AG08396 (cell line): ENCODE measurements around the gene CFAP54.
A peak's percentile ranks its signal among the peaks of the same experiment; 100 is the strongest.
"Not testable (repeated sequence)": the region's sequence is repeated elsewhere in the genome, so short reads cannot be mapped to it uniquely, and the experiment has no call there.

Experiments used
- DNase-seq: peaks from one replicate; pipeline ENCODE4 v3.0.0; 2012; ENCODE audit warnings: low spot score, mixed read lengths

CFAP54 gene

DNA sequence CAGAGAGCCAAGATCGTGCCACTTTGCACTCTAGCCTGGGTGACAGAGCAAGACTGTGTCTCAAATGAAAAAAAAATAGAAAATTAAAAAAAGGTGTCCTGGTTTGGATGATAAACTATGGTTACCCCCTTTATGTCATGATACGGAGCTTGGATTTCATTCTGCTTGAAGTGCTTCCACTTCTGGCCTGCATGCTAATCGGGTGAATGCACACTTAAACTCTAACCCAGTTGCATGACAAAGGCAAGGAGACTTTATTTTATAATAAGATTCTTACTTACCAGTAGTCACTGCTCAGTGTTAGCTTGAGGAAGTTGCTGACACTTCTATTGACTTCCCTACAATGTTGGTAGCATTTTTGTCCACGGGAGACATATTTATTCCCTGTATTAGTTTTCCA is 24.3 kb downstream of the CFAP54 start:
- DNase-seq, result no peak

DNA sequence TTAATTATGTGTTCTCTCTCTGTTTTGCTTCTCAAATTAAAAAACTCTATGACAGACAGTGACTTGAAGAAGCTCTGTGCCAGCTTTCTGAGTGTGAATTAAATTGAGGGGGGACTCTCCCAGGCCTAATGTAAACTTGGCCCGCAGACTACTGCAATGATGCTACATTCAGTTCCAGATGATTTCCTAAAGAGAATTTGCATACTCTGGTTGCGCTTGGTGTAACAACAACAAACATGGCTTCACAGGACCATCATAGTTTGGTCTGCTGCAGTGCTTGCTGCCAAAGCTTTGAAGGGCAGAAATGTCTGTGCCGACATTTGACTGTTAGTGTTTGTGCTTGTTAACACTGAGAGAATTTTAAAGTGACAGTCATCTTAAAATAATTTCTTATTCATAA is 25.0 kb downstream of the CFAP54 start:
- no peak for DNase-seq

DNA sequence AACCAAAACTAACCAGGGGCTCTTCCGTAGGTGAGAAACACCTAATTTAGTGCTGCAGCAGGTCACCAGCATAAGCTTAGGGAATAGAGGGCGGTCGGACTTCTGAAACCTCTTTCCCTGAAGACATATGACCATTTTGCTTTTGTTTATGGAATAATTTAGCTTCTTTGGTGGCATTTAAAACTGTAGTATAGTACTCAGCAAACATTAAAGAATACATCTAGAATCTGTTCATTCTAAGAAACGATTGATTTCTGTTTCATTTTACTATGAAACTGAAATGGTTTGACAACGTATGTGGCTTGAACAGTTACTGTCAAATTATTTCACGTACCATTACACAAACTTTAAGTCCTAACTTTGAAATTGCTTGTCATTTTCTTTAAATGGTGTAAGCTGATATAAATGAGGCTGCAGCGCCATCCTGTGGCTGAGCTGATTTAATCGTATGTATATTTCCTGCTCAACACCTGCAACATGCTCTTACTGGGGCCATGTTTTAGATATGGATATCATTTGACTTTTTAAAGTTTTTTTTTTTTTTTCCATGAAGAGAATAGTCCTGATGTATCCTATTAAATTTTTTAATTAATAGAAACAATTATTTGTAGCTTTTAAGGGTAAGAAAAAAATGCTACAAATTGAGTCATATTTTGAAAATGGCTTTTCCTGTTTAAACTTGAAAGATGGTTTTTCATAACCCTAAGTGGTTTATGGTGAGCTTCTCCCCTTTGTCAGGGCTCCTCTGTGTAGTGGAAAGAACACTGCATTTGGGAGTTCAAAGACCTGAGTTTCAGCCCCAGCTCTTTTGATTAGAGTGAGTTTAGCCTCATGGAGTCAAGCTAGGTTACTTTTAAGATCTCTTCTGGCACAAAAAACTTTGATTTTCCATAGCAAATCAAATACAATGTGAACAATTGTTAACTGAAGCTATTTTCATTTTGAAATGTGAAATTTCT is 27.4 kb downstream of the CFAP54 start:
- peak; percentile 35 for DNase-seq

DNA sequence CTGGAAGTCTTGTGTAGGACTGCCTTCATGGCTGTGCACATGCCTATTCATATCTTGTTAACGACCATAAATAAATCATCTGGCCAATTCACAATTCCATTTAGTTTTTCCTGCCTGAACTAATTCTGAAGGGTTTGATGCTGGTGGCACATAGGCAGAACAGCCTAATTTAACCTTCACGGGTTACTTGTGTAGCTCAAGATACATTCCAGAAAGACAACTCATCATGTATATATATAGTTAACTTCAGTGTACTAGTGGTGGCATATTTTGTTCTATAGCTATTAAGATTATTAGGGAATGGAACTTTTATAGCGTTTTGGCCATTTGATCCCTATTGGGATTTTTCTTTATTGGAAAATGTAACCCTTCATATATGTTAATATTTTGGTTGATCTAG is 31.4 kb downstream of the CFAP54 start:
- no peak for DNase-seq

DNA sequence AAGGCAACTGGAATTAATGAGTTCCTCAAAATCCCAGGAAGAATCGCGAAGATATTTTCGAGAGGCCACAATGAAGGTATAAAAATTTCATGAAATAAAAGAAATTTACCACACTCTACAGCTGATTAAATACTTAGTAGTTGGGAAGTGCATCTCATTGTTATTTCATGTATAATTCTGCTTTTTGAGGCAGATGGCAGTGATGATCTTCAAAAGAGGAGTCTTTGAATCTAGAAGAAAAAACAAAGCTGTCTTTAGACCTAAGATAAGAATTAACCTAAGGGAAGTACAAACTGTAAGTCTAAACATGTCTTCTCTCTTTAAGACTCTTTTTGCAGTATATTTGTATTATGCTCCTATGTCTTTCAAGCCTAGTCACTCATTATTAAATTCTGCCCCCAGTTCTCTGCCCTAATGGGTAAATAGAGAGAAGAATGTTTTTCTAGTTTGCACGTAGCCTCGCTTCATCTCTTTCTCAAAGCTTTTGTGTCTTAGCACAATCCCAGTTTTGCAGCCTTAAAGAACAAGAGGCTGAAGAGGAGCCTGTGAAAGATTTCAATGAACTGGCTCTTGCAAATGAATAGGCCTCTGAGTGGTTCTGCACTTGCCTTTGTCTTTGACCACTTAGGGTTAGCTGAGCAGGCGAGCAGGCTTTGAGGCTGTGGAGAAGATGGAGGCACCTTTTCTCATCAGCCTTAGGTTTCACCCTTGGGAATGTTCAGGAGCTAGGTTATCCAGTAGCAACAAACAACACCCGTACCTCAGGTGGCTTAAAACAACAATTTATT is 32.7 kb downstream of the CFAP54 start:
- no peak for DNase-seq

DNA sequence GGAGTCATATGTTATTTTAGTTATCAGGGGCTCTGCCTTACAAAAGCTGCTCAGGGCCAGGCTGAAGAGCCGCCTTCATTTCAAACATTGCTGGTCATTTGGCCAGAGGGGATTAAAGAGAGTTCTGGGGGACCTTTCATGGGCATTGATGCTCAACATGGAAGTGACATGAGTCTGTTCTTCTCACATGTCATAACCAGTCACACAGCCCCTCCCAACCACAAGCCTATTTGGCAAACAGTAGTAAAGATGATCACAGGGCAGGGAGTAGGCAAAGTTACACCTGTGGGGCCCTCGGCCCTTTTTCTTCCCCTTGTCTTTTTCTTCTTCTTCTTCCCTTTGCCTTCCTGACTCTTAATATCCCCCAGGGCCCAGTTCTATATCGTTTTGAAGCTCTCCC is 33.3 kb downstream of the CFAP54 start:
- no peak for DNase-seq

DNA sequence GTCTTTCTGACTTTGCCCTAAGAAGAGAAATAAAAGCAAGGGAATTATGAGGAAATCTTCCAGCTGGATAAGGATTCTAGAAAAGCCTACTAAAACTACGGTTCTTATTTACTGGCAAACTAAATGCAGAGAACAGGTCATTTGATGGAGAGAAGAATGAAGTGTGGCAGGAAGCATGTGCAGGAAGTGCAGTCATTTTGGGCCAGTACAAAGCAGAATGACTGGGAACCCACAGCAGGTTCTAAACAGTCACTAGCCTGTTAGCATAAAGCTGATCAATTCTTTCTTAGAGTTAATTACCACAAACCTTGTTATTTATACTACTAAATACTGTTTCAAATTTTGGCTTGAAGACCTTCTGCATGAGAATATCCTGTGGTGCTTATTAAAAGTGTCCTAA is 36.7 kb downstream of the CFAP54 start:
- DNase-seq, result no peak

DNA sequence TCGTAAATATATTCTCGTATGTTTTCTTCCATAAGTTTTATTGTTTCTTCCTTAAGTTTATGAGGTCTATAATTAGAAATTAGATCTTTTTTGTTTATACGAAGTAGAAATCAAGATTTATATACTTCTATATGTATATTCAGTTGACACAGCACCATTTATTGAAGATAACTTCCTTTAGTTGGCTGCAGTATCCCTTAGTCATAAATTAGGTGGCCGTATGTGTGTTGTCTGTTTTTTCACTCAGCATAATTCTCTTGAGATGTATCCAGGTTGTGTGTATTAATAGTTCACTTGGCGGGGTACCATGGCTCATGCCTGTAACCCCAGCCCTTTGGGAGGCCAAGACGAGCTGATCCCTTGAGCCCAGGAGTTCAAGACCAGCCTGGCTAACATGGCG is 40.5 kb downstream of the CFAP54 start:
- no peak for DNase-seq

DNA sequence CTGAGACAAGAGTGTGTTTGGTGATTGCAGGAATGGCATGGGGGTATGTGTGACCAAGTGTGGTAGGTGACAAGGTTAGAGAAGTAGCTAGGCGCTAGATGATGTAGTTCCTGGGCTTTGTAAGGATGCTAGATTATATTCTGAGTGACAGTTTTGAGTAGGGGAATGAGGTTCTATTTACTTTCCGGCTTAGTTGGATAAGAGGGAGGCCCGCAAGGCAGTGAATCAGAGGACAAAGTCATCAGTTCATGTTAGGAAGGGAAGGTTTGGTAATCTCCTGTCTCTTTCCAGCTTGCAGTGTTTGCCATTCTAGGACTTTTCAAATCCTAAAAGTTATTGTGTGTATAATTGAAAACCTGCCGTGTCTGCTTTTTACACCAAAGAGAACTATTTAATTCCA is 45.0 kb downstream of the CFAP54 start:
- DNase-seq, result no peak

DNA sequence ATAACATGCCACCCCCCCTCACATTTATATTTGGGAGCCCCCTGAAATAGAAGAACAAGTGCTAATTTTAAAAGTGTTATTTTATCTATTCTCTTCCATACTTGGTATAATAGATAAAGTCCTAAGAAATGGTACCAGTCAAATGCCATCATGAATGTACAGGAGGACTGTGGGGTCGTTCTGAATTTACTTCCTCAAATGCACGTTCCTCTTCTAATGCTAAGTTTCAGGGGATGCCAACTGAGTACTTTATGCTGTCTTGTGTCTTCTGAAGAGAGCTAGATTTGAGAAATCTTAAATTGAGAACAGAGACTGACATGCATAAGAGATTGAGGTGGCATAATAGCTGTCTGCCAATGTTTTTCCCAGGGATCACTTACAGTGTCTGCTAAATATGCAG is 59.0 kb downstream of the CFAP54 start:
- no peak for DNase-seq

DNA sequence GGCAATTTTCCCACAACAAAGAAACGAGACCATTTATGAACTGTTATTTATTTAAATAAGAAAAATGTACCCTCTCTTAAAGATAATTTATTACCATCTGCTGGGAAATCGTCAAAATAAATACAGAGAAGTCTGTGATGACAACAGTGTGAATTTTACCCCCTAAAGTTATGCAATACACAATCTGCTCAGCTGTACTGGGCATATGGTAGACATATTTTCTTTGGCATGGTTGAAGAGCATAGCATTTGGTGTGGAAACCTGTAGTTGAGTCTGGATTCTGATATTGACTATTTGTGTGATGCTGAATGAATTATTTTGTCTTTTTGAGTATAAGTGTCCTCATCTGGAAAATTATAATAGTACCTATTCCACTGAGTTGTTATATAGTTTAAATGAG is 60.0 kb downstream of the CFAP54 start:
- no peak for DNase-seq

DNA sequence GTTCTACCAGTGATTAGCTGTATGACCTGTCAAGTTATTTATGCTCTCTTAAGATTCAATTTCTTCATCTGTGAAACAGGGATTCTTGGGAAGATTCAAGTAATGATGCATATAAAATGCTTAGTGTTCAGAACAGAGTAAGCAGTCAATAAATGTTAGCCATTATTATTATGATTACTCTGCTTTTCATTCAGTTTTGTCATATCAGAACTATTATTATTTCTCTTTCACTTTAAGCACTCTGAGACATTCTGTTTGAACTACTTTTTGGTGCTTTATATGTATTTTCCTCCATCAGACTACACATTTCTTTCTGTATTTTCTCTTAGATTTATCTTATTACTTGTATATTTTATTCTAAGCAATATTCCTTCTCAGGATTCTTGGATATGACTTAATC is 81.2 kb downstream of the CFAP54 start:
- no peak for DNase-seq

DNA sequence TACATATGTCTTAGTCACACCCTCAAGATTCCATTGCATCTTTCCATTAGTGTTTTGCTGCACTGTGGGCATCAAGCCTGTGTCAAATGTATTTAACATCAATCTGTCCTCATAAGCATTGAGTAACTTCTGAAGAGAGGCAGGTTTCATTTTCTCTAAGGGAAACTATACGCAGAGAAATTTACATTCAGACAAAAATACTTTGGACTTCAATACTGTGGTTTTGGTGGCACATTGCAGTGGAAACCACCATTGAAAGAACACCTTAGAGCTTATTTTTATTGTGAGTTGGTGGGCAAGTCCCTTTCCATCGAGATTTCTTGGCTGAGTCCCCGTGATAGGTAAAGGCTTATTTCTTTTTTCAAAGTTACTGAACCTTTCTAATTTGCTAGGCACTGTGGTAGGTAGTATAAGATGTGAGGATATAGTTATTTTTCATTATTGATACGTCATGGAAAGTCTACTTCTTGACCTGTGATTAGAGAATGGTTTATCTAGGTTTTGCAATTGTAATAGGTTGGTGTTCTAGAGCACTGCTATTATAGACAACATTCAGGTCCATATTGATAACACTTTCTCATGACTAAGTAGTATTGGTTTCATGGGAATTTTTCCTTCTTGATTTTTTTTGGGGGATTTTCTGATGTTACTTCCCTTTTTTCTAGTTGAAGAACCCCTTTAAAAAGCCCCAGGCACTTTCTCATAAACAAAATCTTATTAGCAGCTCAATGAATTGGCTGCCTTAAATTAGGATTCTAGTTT is 81.9 kb downstream of the CFAP54 start:
- DNase-seq, result no peak

DNA sequence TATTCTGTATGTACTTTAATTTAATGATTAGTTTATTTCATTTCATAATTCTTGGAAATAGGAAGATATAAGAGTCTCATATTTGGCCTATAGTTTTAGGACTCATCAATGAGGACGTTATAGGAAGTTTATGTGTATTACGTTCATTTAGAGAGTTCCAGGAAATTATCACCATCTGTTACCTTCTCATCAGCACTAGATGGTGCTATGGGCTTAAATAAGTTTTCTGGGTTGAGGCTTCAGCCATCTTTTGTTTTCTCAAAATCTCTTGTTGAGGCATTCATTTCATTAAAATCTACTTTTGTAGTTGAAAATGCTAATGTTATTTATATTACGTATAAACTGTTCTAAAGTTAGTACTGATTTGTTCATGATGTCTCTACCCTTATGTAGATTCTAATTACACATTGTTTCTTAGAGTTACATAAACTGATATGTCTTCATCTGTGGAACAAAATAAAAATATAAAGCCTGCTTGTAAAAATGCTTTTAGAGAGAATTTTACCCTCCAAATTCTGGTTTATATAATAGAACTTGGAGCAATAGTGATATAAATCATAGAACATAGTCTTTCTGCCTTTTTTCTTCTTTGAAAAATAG is 89.2 kb downstream of the CFAP54 start:
- peak; percentile 46 for DNase-seq

DNA sequence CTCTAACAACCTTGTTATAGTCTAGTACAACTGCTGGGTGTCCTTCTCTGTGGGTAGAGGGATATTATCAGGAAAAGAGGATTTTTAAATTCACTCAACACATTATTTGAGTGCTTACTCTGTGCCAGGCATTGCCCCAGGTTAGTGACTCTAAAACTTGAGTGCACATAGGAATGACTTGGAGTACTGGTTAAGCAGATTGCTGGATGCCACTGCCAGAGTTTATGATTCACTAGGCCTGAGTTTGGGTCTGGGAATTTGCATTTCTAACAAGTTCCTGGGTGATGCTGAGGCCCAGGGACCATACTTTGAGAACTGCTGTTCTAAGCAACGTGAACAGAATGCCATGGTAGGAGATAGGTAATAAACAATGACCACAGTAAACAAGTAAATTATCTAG is 96.6 kb downstream of the CFAP54 start:
- DNase-seq, result no peak

DNA sequence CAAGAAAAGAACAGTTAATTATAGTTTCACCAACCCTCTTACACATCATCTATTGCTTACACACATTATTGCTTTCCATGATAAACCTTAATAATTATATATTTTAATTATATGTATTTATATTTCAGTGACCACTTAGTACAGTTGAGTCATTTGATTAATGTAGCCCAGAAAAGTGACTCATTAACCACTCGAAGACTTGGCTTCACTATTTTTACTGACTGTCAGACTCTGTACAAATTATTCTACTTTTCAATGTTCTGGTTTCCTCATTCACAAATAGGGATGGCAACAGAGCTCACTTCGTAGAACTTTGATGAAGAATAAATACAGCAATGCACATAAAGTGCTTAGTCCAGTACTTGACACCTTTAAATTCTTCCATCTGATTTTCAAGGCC is 98.3 kb downstream of the CFAP54 start:
- DNase-seq, result peak; percentile 16

DNA sequence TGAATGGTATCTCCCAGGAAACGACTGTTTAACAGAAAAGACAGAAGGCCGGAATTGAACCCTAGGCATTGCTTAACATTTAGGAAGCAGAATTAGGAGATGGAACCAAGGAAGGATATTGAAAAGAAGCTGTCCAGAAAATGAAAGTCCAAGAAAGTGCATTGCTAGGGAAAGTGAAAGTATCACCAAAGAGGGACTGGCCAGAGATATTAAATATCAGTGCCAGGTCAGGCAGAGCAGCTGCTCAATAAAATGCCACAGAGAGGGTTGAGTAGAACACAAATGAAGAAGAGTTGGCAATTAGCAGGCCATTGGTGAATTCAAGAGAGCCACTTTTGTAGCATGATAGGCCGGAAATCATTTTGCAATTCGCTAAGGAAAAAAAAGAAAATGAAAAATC is 101.6 kb downstream of the CFAP54 start:
- no peak for DNase-seq

DNA sequence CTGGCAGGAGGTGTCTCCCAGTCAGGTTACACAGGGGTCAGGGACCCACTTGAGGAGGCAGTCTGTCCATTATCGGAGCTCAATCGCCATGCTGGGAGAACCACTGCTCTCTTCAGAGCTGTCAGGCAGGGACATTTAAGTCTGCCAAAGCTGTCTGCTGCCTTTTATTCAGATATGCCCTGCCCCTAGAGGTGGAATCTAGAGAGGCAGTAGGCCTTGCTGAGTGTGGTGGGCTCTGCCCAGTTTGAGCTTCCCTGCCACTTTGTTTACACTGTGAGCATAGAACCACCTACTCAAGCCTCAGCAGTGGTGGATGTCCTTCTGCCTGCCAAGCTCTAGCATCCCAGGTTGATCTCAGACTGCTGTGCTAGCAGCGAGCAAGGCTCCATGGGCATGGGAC is 115.0 kb downstream of the CFAP54 start:
- not testable (repeated sequence) for DNase-seq

DNA sequence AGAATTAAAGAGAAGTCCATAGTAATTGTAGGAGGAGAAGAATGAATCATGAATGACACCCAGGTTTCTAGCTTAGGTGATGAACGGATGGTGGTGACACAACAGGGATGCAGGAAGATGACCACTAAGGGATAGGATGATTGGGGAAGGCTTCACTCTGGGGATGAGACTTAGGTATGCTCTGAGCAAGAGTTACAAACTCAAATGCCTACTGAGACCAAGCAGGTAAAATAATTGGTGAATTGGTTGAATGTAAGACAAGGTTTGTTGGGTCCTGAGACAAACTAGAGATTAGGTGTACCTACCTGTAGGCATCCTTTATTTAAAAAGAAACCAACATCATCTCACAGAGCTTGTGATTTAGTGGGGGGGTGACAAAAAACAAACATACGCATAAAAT is 116.3 kb downstream of the CFAP54 start:
- no peak for DNase-seq

DNA sequence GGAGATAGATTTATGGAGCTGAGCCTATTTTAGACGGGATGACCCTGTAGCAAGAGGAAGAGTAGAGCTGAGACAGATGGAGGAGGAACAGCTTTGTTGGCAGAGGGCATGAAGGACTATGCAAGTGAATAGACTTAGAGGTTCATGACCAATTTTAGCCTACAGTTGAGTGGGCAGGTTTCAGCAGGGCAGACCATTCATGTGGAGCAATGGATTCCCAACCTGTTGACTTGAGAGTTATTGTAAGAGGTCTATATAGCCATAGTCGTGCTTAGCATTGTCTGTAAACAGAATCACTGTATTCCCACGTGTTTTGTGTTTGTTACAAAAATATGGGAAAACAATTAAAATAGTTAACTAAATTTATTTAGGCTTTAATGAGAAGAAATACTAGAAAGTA is 116.8 kb downstream of the CFAP54 start:
- no peak for DNase-seq

DNA sequence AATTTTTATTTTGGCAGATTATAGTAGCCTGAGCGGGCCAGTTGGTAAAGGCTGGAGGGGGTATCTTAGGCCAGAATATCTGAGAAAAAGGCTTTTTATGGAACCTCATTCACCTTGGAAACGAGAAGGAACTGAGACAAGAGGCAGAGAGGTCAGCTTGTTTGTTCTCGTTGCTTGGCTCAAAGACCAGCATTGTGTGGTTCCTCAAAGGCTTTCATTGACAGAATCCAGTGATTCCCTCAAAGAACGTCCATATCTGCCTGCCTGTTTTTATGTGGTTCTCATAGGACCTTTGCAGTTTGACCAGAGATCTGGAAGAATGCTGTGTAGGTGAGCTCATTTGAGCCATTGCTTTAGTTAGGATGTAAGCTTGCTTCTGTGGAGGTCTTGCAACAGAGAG is 117.3 kb downstream of the CFAP54 start:
- DNase-seq, result no peak

DNA sequence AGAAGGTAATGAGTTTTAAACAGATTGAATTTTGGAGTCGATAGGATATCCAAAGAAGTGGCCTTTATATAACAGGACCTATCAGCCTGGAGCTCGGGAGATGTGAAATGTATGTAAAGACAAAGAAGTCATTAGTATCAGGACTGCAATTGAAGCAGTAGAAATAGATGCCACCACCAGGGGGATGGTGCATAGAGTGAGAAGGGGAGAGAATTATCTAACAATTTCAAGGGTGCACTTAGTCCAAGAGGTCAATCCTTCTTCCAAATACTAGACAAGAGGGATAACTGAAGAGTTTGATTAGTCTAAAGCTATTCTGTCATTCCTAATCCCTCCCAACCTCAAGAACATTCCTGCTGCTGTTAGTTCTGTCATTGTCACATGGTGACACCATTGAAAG is 127.8 kb downstream of the CFAP54 start:
- no peak for DNase-seq
